Measurements from ENCODE around the gene PSAT1.

- TF ChIP-seq CTCF (IDR thresholded peaks at IDR 0.05; ENCODE audit: borderline replicate concordance, extremely low read depth, low read length, poor library complexity, severe bottlenecking): no peak
- no peak for TF ChIP-seq EZH2 (IDR thresholded peaks at IDR 0.05; ENCODE audit: borderline replicate concordance, low read depth, low read length, severe bottlenecking)
Observed at GRCh38 chr9:78320875-78321496, 24.1 kb downstream of the PSAT1 start.

Measured in DND-41 (cell line).